ENCODE data around the gene MAGI1. TPM values are rescaled to one million over a fixed set of nuclear protein-coding genes. Genes with fewer than 3 reads are reported as not detected.

The MAGI1 gene
- total RNA-seq, 2 donors from 2014 or later, result 23.4 to 41.4 TPM

DNA sequence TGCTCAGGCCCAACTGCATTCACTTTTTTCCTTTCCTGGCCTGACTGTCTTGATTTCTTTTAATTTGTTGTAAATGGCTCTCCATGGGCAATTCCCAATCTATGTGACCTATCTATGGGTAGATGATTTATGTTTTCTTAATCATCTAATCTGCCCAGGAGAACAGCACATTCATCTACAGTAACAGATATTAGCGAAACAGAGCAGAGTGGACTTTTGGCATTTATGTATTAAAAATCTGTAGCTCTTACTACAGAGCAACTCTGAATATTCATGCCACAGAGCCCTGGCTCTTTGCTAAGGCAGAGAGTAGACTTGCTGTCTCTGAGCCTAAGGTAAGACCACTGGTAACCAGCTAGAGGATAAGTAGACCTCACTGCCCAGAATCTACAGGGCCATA is 676.0 kb downstream of the MAGI1 start:
- Histone ChIP-seq H3K4me3 (no peak overlapping the region), H3K9me3 (no peaks in the 10 kb centered on the region), H3K27me3 (no peaks in the 10 kb centered on the region), H3K27ac (no peak overlapping the region), H3K9ac (ENCODE audit: low read depth in 2 of 2, low read length in 2 of 2) (no peak overlapping the region), H3K36me3 (no peaks in the 10 kb centered on the region), H3K4me1 (no peaks in the 10 kb centered on the region)
- intact Hi-C loops (cut with DNase I), result no loop called here
- TF ChIP-seq, protein P1, sequence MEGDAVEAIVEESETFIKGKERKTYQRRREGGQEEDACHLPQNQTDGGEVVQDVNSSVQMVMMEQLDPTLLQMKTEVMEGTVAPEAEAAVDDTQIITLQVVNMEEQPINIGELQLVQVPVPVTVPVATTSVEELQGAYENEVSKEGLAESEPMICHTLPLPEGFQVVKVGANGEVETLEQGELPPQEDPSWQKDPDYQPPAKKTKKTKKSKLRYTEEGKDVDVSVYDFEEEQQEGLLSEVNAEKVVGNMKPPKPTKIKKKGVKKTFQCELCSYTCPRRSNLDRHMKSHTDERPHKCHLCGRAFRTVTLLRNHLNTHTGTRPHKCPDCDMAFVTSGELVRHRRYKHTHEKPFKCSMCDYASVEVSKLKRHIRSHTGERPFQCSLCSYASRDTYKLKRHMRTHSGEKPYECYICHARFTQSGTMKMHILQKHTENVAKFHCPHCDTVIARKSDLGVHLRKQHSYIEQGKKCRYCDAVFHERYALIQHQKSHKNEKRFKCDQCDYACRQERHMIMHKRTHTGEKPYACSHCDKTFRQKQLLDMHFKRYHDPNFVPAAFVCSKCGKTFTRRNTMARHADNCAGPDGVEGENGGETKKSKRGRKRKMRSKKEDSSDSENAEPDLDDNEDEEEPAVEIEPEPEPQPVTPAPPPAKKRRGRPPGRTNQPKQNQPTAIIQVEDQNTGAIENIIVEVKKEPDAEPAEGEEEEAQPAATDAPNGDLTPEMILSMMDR (IDR thresholded peaks at IDR 0.05), result no peak
- no peak for DNase-seq

DNA sequence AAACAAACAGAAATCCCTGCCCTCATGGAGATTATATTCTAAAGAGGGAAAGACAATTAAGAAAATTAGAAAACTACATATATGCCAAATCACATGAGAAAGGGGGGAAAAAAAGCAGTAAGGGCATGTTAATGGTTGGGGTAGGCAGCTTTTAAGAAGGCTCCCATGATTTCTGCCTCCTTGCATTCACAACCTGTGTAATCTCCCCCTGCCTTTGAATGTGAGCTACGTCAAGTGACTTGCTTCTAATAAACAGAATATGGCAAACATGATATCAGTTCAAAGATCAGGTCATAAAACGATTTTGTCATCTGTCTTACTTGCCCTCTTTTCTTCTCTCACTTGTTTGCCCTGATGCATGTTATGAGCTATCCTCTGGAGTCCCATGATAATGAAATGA is 677.3 kb downstream of the MAGI1 start:
- Histone ChIP-seq H3K4me1 (no peaks in the 10 kb centered on the region), H3K9ac (ENCODE audit: low read depth in 2 of 2, low read length in 2 of 2) (no peak overlapping the region), H3K36me3 (no peaks in the 10 kb centered on the region), H3K27me3 (no peaks in the 10 kb centered on the region), H3K4me3 (no peak overlapping the region), H3K9me3 (no peaks in the 10 kb centered on the region), H3K27ac (no peak overlapping the region)
- no peak for DNase-seq
- TF ChIP-seq, protein P1 (IDR thresholded peaks at IDR 0.05), result no peak
- intact Hi-C loops (cut with DNase I), result no loop called here

DNA sequence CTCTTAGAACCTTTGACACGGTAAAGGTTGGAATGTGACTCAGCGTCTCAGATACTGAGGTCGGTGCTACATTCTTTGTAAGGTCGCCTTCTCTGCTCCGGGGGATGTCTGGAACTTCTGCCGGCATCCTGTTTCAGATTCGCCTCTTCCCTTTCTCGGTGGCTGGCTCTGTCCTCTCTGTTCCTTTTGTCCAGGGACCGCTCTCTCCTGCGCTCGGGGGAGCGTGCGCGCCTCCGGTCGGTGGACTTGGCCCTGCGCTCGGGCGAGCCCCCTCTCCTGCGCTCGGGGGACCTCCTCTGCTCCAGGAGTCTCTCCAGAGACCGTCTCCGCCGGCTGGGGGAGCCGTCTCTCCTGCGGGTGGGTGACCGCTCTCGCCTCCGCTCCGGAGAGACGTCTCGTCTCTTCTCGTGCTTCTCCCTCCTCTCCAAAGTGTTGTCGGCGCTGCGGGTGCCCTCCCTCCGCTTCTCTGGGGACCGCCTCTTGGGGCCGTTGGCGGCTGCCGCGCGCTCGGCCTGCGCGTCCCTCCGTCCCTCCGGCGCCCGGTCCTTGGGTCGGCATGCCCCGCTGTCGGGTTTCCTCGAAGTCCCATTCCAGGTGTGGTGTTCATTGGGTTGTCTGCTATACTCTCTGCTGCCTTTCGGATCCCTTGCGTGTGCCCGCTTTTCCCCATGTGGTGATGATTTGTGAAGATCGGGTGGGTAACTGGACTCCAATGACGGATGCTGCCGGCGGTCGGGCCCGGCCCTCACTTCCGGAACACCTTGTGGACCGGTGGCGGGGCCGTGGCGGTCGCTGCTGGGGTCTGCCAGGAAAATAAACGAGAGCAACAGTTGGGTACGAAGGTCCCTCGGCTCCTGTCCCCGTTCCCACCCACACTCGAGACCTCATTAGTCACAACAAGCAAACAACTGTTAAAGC is 682.1 kb downstream of the MAGI1 start:
- Histone ChIP-seq H3K4me3 (no peak overlapping the region), H3K27me3 (no peaks in the 10 kb centered on the region), H3K27ac (no peak overlapping the region), H3K9ac (ENCODE audit: low read depth in 2 of 2, low read length in 2 of 2) (no peak overlapping the region), H3K4me1 (no peaks in the 10 kb centered on the region), H3K36me3 (no peaks in the 10 kb centered on the region), H3K9me3 (no peaks in the 10 kb centered on the region)
- intact Hi-C loops (cut with DNase I), result no loop called here
- no peak for DNase-seq
- TF ChIP-seq, protein P1 (IDR thresholded peaks at IDR 0.05), result no peak

- intact Hi-C loops (cut with DNase I), result no loop called here
- TF ChIP-seq, protein P1 (IDR thresholded peaks at IDR 0.05), result no peak
- no peak overlapping the region for H3K4me3 ChIP-seq
- no peaks in the 10 kb centered on the region for H3K4me1 ChIP-seq
- no peak overlapping the region for H3K9ac ChIP-seq (ENCODE audit: low read depth in 2 of 2, low read length in 2 of 2)
- DNase-seq, result no peak
- H3K27ac ChIP-seq, result no peak overlapping the region
- no peaks in the 10 kb centered on the region for H3K9me3 ChIP-seq
- no peaks in the 10 kb centered on the region for H3K36me3 ChIP-seq
- H3K27me3 ChIP-seq, result no peaks in the 10 kb centered on the region
Observed at GRCh38 chr3:65354880-65355279, 683.8 kb downstream of the MAGI1 start.

DNA sequence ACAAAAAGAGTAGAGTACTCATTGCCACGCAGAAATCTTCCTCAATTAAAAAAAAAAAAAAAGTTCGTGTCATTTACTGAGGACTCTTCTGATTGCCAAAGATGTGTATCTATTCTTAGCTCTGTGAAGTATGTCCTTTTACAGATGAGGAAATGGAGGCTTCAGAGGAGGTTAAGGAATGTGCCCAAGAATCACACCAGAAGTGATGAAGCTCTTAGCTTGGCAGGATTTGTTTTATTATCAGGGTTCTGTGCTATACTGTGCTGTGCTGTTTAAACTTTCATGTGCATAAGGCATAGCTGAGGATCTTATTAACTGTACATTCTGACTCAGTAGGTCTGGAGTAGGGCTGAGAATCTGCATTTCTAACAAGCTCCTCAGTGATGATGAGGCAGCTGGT is 685.8 kb downstream of the MAGI1 start:
- Histone ChIP-seq H3K27me3 (no peaks in the 10 kb centered on the region), H3K9ac (ENCODE audit: low read depth in 2 of 2, low read length in 2 of 2) (no peak overlapping the region), H3K4me1 (no peaks in the 10 kb centered on the region), H3K9me3 (no peaks in the 10 kb centered on the region), H3K4me3 (no peak overlapping the region), H3K36me3 (no peaks in the 10 kb centered on the region), H3K27ac (no peak overlapping the region)
- TF ChIP-seq, protein P1 (IDR thresholded peaks at IDR 0.05), result no peak
- intact Hi-C loops (cut with DNase I), result no loop called here
- DNase-seq, result no peak

All from colonic mucosa (tissue), 4 donors.